ENCODE data around the gene CNOT2.

DNA sequence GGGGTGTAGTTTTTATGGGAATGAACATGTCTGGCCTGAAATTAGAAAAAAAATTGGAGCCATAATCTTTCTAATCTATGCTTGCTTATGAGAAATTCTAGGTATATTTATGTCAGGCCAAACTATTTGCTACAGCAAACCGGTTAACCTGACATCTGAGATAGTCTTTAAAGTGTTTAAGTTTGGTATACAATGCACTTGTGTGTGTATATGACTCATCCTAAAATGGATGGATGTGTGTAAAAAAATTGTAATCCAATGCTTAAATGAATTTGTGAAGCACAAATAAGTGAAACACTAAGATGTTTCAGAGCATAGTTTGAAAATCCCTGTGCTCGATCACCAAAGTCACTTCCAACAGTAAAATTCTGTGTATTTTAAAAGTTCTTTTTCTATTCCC is 6.7 kb downstream of the CNOT2 start:
- TF ChIP-seq TEAD1 (CRISPR knock-in tag; IDR thresholded peaks at IDR 0.05) = no peak
- TF ChIP-seq, protein P1, sequence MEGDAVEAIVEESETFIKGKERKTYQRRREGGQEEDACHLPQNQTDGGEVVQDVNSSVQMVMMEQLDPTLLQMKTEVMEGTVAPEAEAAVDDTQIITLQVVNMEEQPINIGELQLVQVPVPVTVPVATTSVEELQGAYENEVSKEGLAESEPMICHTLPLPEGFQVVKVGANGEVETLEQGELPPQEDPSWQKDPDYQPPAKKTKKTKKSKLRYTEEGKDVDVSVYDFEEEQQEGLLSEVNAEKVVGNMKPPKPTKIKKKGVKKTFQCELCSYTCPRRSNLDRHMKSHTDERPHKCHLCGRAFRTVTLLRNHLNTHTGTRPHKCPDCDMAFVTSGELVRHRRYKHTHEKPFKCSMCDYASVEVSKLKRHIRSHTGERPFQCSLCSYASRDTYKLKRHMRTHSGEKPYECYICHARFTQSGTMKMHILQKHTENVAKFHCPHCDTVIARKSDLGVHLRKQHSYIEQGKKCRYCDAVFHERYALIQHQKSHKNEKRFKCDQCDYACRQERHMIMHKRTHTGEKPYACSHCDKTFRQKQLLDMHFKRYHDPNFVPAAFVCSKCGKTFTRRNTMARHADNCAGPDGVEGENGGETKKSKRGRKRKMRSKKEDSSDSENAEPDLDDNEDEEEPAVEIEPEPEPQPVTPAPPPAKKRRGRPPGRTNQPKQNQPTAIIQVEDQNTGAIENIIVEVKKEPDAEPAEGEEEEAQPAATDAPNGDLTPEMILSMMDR (IDR thresholded peaks at IDR 0.05) = no peak
- no peak for TF ChIP-seq CBFB (CRISPR knock-in tag; IDR thresholded peaks at IDR 0.05; ENCODE audit: low read depth)
- TF ChIP-seq TEAD4 (CRISPR knock-in tag; IDR thresholded peaks at IDR 0.05) = no peak
- TF ChIP-seq, protein P2, sequence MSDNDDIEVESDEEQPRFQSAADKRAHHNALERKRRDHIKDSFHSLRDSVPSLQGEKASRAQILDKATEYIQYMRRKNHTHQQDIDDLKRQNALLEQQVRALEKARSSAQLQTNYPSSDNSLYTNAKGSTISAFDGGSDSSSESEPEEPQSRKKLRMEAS (CRISPR knock-in tag; IDR thresholded peaks at IDR 0.05) = no peak
- TF ChIP-seq, protein P3, sequence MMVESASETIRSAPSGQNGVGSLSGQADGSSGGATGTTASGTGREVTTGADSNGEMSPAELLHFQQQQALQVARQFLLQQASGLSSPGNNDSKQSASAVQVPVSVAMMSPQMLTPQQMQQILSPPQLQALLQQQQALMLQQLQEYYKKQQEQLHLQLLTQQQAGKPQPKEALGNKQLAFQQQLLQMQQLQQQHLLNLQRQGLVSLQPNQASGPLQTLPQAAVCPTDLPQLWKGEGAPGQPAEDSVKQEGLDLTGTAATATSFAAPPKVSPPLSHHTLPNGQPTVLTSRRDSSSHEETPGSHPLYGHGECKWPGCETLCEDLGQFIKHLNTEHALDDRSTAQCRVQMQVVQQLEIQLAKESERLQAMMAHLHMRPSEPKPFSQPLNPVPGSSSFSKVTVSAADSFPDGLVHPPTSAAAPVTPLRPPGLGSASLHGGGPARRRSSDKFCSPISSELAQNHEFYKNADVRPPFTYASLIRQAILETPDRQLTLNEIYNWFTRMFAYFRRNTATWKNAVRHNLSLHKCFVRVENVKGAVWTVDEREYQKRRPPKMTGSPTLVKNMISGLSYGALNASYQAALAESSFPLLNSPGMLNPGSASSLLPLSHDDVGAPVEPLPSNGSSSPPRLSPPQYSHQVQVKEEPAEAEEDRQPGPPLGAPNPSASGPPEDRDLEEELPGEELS (CRISPR knock-in tag; IDR thresholded peaks at IDR 0.05) = no peak
- no peak for TF ChIP-seq ZNF138 (CRISPR knock-in tag; conservative IDR thresholded peaks at IDR 0.05)
- no peak for TF ChIP-seq ARID4B (CRISPR knock-in tag; IDR thresholded peaks at IDR 0.05; ENCODE audit: borderline replicate concordance)
- no peak for TF ChIP-seq USF2 (CRISPR knock-in tag; IDR thresholded peaks at IDR 0.05)
- TF ChIP-seq NFE2L1 (CRISPR knock-in tag; IDR thresholded peaks at IDR 0.05) = no peak
